ENCODE data around the gene MACROD2.

Gene MACROD2

GRCh38 chr20:15171016-15171415 lies 1175.7 kb downstream of the MACROD2 start:
- no peak for DNase-seq (ENCODE audit: low read depth)
- TF ChIP-seq CTCF (conservative IDR thresholded peaks at IDR 0.05; ENCODE audit: low read length) = no peak
- H3K4me3 ChIP-seq (ENCODE audit: low read length) = no peak overlapping the region

GRCh38 chr20:15176929-15177328 lies 1181.6 kb downstream of the MACROD2 start:
- H3K4me3 ChIP-seq (ENCODE audit: low read length) = no peak overlapping the region
- no peak for DNase-seq (ENCODE audit: low read depth)
- TF ChIP-seq CTCF (conservative IDR thresholded peaks at IDR 0.05; ENCODE audit: low read length) = no peak

GRCh38 chr20:15178581-15178980 lies 1183.3 kb downstream of the MACROD2 start:
- no peak for TF ChIP-seq CTCF (conservative IDR thresholded peaks at IDR 0.05; ENCODE audit: low read length)
- DNase-seq (ENCODE audit: low read depth) = no peak
- H3K4me3 ChIP-seq (ENCODE audit: low read length) = no peak overlapping the region

GRCh38 chr20:15179381-15179780 lies 1184.1 kb downstream of the MACROD2 start:
- no peak for TF ChIP-seq CTCF (conservative IDR thresholded peaks at IDR 0.05; ENCODE audit: low read length)
- no peak overlapping the region for H3K4me3 ChIP-seq (ENCODE audit: low read length)
- no peak for DNase-seq (ENCODE audit: low read depth)

GRCh38 chr20:15179781-15180180 lies 1184.5 kb downstream of the MACROD2 start:
- no peak overlapping the region for H3K4me3 ChIP-seq (ENCODE audit: low read length)
- no peak for DNase-seq (ENCODE audit: low read depth)
- no peak for TF ChIP-seq CTCF (conservative IDR thresholded peaks at IDR 0.05; ENCODE audit: low read length)

GRCh38 chr20:15185322-15185721 lies 1190.0 kb downstream of the MACROD2 start:
- no peak for DNase-seq (ENCODE audit: low read depth)
- no peak for TF ChIP-seq CTCF (conservative IDR thresholded peaks at IDR 0.05; ENCODE audit: low read length)
- H3K4me3 ChIP-seq (ENCODE audit: low read length) = no peak overlapping the region

GRCh38 chr20:15185913-15186312 lies 1190.6 kb downstream of the MACROD2 start:
- no peak overlapping the region for H3K4me3 ChIP-seq (ENCODE audit: low read length)

More at GRCh38 chr20:15185913-15186312, 1190.6 kb downstream of the MACROD2 start:
- TF ChIP-seq CTCF (conservative IDR thresholded peaks at IDR 0.05; ENCODE audit: low read length) = no peak
- no peak for DNase-seq (ENCODE audit: low read depth)
